Breast epithelium (tissue), 3 donors: ENCODE measurements around the gene PCDHGB5.

Experiments used
- POLR2A ChIP-seq: fragments of 450-650 bp; IDR thresholded peaks from one replicate; pipeline ENCODE4 v1.6.1; 2016; ENCODE audit warnings: antibody characterized with exemption, mild to moderate bottlenecking, moderate library complexity
- POLR2AphosphoS5 ChIP-seq, 3 donors: sonication (generic); formaldehyde crosslinking; IDR thresholded peaks; one replicate each; pipeline ENCODE4 v1.6.1; 2017; ENCODE audit warnings: antibody characterized with exemption in 3 of 3
- TF ChIP-seq, protein P1 (sequence below), 3 donors: fragments of 450-650 bp; IDR thresholded peaks; one replicate each; pipeline ENCODE4 v1.5.1; 2016 to 2017; ENCODE audit warnings: antibody characterized with exemption in 3 of 3, mild to moderate bottlenecking in 3 of 3, moderate library complexity in 3 of 3

DNA sequence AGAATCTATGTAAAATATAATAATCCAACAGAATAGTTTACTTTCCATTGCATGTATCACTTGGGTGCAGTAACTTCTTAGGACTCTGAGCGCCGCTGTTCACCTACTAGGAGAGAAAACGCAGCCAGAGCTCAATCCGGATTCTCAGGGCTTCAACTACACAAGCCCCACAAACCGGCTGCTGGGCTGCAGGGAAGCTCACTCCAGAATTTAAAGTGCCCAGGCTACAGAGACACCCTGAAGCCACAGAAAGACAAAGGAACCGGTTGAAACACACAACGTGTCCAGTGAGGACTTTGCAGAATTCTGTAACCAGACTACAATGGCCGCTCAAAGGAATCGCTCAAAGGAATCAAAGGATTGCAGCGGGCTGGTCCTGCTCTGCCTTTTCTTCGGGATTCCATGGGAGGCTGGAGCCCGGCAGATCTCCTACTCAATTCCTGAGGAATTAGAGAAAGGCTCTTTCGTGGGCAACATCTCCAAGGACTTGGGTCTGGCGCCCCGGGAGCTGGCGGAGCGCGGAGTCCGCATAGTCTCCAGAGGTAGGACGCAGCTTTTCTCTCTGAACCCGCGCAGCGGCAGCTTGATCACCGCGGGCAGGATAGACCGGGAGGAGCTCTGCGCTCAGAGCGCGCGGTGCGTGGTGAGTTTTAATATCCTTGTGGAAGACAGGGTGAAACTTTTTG lies 15.2 kb downstream of the PCDHGB5 start, which contains the start of gene PCDHGA10:
- TF ChIP-seq, protein P1, sequence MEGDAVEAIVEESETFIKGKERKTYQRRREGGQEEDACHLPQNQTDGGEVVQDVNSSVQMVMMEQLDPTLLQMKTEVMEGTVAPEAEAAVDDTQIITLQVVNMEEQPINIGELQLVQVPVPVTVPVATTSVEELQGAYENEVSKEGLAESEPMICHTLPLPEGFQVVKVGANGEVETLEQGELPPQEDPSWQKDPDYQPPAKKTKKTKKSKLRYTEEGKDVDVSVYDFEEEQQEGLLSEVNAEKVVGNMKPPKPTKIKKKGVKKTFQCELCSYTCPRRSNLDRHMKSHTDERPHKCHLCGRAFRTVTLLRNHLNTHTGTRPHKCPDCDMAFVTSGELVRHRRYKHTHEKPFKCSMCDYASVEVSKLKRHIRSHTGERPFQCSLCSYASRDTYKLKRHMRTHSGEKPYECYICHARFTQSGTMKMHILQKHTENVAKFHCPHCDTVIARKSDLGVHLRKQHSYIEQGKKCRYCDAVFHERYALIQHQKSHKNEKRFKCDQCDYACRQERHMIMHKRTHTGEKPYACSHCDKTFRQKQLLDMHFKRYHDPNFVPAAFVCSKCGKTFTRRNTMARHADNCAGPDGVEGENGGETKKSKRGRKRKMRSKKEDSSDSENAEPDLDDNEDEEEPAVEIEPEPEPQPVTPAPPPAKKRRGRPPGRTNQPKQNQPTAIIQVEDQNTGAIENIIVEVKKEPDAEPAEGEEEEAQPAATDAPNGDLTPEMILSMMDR (IDR thresholded peaks at IDR 0.05): peak in 1 of 3 donors; percentile 19
- TF ChIP-seq POLR2AphosphoS5 (IDR thresholded peaks at IDR 0.05): no peak
- TF ChIP-seq POLR2A: no peak
